BLaER1 treated with 17β-estradiol and CSF1 and Interleukin-3, amounts not matched to agents 10 nM and 100 nM (cell line): ENCODE data around the gene EDAR.

ENCODE experiments used
- H3K27ac ChIP-seq, 11 experiments: shearing (Covaris generic); formaldehyde crosslinking; 2 replicates each; pipeline ENCODE4 v1.8.1; 2022
- H3K27me3 ChIP-seq, 11 experiments: shearing (Covaris generic); formaldehyde crosslinking; 2 replicates each; pipeline ENCODE4 v1.8.1; 2022
- H3K36me3 ChIP-seq, 11 experiments: shearing (Covaris generic); formaldehyde crosslinking; 2 replicates each; pipeline ENCODE4 v1.8.1; 2022
- H3K4me1 ChIP-seq, 10 experiments: shearing (Covaris generic); formaldehyde crosslinking; 2 replicates each; pipeline ENCODE4 v1.8.1; 2022
- H3K4me2 ChIP-seq, 11 experiments: shearing (Covaris generic); formaldehyde crosslinking; 2 replicates each; pipeline ENCODE4 v1.8.1; 2022
- H3K4me3 ChIP-seq, 10 experiments: shearing (Covaris generic); formaldehyde crosslinking; 2 replicates each; pipeline ENCODE4 v1.8.1; 2022
- H3K9ac ChIP-seq, 11 experiments: shearing (Covaris generic); formaldehyde crosslinking; 2 replicates each; pipeline ENCODE4 v1.8.1; 2022
- H3K9me3 ChIP-seq, 11 experiments: shearing (Covaris generic); formaldehyde crosslinking; replicated peaks in 1 of 11; 2 replicates each; pipeline ENCODE4 v1.8.1; 2022
- H4K20me1 ChIP-seq, 11 experiments: shearing (Covaris generic); formaldehyde crosslinking; 2 replicates each; pipeline ENCODE4 v1.8.1; 2022
- Cebpa-rat ChIP-seq, 11 experiments: shearing (Covaris generic); IDR thresholded peaks; 2 replicates each; pipeline ENCODE4 v1.8.1; 2022

The EDAR gene

GRCh38 chr2:108988796-108989713 lies at the start of gene EDAR:
TSS of gene EDAR (minus strand) at chr2:108989220. CDS start at chr2:108931014, 58,206 bp downstream.
- Histone ChIP-seq H3K36me3 (no peaks in the 10 kb centered on the region), H3K4me2 (no peak within 1 kb of the TSS), H4K20me1 (no peaks in the 10 kb centered on the region), H3K9ac (no peak within 1 kb of the TSS), H3K27ac (no peak within 1 kb of the TSS), H3K9me3 (no peaks in the 10 kb centered on the region), H3K4me1 (0 out of 20 replicates have a peak, but pooled peaks cover 0 to 5% (median 0%) of the 10 kb centered on the region in 10 experiments), H3K27me3 (no peaks in the 10 kb centered on the region), H3K4me3 (no peak within 1 kb of the TSS)
- TF ChIP-seq Cebpa-rat (IDR thresholded peaks at IDR 0.05), result no peak

- no peaks in the 10 kb centered on the region for H4K20me1 ChIP-seq
- no peak overlapping the region for H3K4me3 ChIP-seq
- TF ChIP-seq Cebpa-rat (IDR thresholded peaks at IDR 0.05), result no peak
- peak overlapping the region in 7 of 11 experiments; percentile 74 to 90 (median 85); a peak in 10 of 22 replicates for H3K27ac ChIP-seq
- no peak overlapping the region; a peak in 1 of 22 replicates for H3K9ac ChIP-seq
- H3K4me1 ChIP-seq, result peaks cover 0 to 29% (median 25%) of the 10 kb centered on the region in 10 experiments; a peak in 17 of 20 replicates
- peak overlapping the region in 9 of 11 experiments; percentile 85 to 98 (median 94); a peak in 14 of 22 replicates for H3K4me2 ChIP-seq
- H3K9me3 ChIP-seq, result peaks cover 10 to 19% (median 13%) of the 10 kb centered on the region in 11 experiments; a peak in 21 of 22 replicates
- peaks cover 0 to 3% (median 0%) of the 10 kb centered on the region in 11 experiments; a peak in 1 of 22 replicates for H3K36me3 ChIP-seq
- H3K27me3 ChIP-seq, result peaks cover 0 to 12% (median 0%) of the 10 kb centered on the region in 11 experiments; a peak in 2 of 22 replicates
These were observed 44.2 kb upstream of the EDAR start for GRCh38 chr2:109033171-109033570.

DNA sequence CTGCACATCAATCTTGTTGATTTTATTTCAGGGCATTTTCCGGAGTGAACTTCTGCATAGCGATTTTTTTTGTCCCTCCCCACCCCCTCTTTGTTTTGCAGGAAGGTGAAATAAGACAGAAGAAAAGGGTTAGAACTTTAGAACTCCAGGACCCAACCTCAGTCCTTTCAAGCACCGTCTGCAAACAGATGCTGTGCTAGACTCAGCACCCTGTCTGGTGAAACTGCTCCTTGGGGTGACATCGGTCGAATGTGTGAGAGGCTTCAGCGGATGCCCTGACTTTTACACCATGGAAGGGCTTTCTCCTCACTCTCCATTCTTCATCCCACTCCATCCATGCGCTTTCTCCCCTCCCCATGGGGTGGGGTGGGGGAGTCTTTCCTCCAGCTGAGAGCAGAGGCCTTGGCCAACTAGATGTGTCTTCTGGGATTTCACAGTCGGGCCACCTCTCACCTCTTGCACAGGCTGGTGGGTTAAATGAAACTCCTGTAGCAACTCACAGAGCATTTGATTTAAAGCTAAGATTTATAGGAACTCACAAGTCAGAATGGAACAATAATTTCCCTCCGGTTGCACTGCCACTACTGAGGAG lies 43.3 kb upstream of the EDAR start:
- H3K4me1 ChIP-seq, result peaks cover 0 to 29% (median 25%) of the 10 kb centered on the region in 10 experiments; a peak in 17 of 20 replicates
- H3K4me2 ChIP-seq, result peak overlapping the region; percentile 85 to 99 (median 94)
- peaks cover 10 to 19% (median 13%) of the 10 kb centered on the region in 11 experiments; a peak in 21 of 22 replicates for H3K9me3 ChIP-seq
- peak overlapping the region; percentile 51 to 71 (median 60) for H3K4me3 ChIP-seq
- TF ChIP-seq Cebpa-rat (IDR thresholded peaks at IDR 0.05), result no peak
- peak overlapping the region in 10 of 11 experiments; percentile 64 to 85 (median 77); a peak in 21 of 22 replicates for H3K9ac ChIP-seq
- peaks cover 0 to 12% (median 0%) of the 10 kb centered on the region in 11 experiments; a peak in 2 of 22 replicates for H3K27me3 ChIP-seq
- peak overlapping the region in 9 of 11 experiments; percentile 66 to 90 (median 82); a peak in 18 of 22 replicates for H3K27ac ChIP-seq
- H4K20me1 ChIP-seq, result no peaks in the 10 kb centered on the region
- H3K36me3 ChIP-seq, result peaks cover 0 to 3% (median 0%) of the 10 kb centered on the region in 11 experiments; a peak in 1 of 22 replicates

DNA sequence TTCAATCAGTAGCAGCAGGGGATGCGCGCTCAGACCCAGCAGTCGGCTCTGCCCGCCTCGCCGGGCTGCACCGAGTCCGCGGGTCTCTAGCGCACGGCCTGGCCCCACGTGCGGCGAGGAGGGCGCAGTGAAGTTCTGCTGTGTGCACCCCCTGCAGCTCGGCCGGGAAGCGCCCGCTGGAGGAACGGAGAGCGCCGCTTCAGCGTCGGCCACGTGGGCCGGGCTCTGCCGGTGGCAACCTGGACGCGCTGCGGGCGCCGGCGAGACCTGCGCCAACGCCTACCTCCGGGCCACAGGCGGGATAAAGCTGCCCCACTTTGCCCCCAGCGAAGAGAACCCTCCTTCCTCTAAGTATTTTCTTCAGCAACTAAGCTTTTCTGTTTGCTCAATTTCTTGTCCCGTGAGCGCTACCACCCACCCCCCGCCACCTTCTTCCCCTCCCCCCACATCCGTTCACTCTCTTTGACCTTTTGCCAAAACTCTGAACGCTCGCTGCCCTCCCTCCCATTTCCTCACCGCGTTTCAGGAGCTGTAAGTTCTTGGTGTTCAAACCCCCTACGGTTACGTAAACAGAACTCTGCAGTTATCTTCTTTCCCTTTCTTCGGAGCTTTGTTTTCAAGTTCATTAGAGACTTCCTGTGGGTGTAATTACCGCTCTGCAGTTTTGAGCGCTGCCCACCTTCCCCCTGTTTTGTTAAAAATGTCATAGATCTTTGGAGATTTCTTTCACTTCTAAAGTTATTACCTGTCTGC lies 42.6 kb upstream of the EDAR start:
- H3K9me3 ChIP-seq, result peaks cover 10 to 19% (median 13%) of the 10 kb centered on the region in 11 experiments; a peak in 21 of 22 replicates
- peak overlapping the region; percentile 41 to 85 (median 75) for H3K9ac ChIP-seq
- peak in 5 of 11 experiments; percentile 16 to 64 (median 46); a peak in 5 of 22 replicates for TF ChIP-seq Cebpa-rat (IDR thresholded peaks at IDR 0.05)
- peaks cover 0 to 3% (median 0%) of the 10 kb centered on the region in 11 experiments; a peak in 1 of 22 replicates for H3K36me3 ChIP-seq
- peaks cover 0 to 29% (median 25%) of the 10 kb centered on the region in 10 experiments; a peak in 17 of 20 replicates for H3K4me1 ChIP-seq
- peak overlapping the region; percentile 85 to 99 (median 94) for H3K4me2 ChIP-seq
- H4K20me1 ChIP-seq, result no peaks in the 10 kb centered on the region
- peak overlapping the region; percentile 51 to 71 (median 60) for H3K4me3 ChIP-seq
- peak overlapping the region in 10 of 11 experiments; percentile 29 to 90 (median 81); a peak in 18 of 22 replicates for H3K27ac ChIP-seq
- peaks cover 0 to 12% (median 0%) of the 10 kb centered on the region in 11 experiments; a peak in 2 of 22 replicates for H3K27me3 ChIP-seq

DNA sequence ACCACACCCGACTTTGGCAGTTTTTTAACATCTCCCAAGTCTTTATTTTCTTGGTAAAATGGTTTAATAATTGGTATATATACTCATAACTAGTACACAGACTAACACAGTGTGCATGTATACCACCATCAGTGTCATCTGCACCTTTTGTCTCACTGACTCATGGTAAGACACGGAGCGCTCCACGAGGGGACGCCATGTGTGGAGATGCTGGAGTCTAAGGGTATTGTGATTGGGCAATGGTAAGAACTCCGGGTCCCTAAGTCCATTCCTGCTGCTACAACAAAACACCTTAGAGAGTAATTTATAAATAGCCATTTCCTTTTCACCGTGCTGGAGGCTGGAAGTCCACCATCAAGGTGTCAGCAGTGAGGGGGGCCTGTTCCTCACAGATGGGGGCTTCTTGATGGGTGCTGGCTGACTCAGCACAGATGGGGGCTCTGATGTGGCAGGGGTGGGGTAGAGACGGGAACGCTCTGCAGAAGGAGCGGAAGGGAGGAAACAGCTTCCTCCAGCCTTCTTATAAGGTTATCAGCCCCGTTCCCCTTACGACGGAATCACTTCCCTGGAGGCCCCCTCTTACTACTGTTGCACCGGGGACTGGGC lies 42.0 kb upstream of the EDAR start:
- H3K4me1 ChIP-seq, result peaks cover 0 to 29% (median 25%) of the 10 kb centered on the region in 10 experiments; a peak in 17 of 20 replicates
- H3K9me3 ChIP-seq, result peaks cover 10 to 19% (median 13%) of the 10 kb centered on the region in 11 experiments; a peak in 21 of 22 replicates
- no peaks in the 10 kb centered on the region for H4K20me1 ChIP-seq
- peak overlapping the region; percentile 41 to 85 (median 75); a peak in 21 of 22 replicates for H3K9ac ChIP-seq
- peak overlapping the region; percentile 51 to 71 (median 60) for H3K4me3 ChIP-seq
- TF ChIP-seq Cebpa-rat (IDR thresholded peaks at IDR 0.05), result no peak
- peaks cover 0 to 12% (median 0%) of the 10 kb centered on the region in 11 experiments; a peak in 2 of 22 replicates for H3K27me3 ChIP-seq
- H3K36me3 ChIP-seq, result peaks cover 0 to 3% (median 0%) of the 10 kb centered on the region in 11 experiments; a peak in 1 of 22 replicates
- peak overlapping the region in 9 of 11 experiments; percentile 66 to 90 (median 82); a peak in 18 of 22 replicates for H3K27ac ChIP-seq
- H3K4me2 ChIP-seq, result peak overlapping the region; percentile 85 to 99 (median 94)

DNA sequence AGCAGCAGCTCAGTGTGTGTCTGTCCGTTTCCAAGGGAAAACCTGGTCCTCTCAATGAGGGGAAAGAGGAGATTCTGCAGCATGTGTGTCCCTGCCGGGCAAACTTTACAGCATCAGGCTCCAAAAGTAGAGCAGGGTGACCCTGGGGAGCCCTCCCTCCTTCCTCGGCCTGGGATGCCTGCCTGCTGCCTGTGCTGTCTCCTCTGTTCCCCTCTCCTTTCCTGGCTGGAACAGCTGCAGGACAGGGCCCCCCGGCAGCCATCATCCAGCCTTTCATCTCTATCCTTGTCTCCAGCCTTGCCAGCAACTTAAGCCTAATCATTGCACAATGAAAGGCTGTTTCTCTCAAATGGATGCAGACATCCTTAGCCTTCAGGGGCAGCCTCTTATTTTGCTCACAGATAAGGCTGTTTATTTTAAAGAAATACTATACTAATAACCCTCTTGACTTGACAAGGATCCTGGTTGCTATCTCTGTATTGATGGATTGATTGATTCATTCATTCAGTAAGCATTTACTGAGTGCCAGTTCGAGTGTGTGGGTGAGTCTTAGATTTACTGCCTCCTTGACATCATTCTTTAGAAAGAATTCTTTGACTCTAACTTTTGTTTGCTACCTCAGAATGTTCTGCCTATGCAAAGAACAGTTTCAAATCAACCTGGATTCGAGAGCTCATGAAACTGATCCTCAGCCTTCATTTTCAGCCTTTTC lies 40.6 kb upstream of the EDAR start:
- Histone ChIP-seq H3K27ac (no peak overlapping the region), H3K9ac (no peak overlapping the region; a peak in 1 of 22 replicates), H3K36me3 (peaks cover 0 to 3% (median 0%) of the 10 kb centered on the region in 11 experiments; a peak in 1 of 22 replicates), H4K20me1 (no peaks in the 10 kb centered on the region), H3K9me3 (peaks cover 10 to 19% (median 13%) of the 10 kb centered on the region in 11 experiments; a peak in 21 of 22 replicates), H3K4me1 (peaks cover 0 to 29% (median 25%) of the 10 kb centered on the region in 10 experiments; a peak in 17 of 20 replicates), H3K4me3 (no peak overlapping the region), H3K27me3 (peaks cover 0 to 12% (median 0%) of the 10 kb centered on the region in 11 experiments; a peak in 2 of 22 replicates), H3K4me2 (no peak overlapping the region)
- TF ChIP-seq Cebpa-rat (IDR thresholded peaks at IDR 0.05), result no peak
